HepG2 (cell line): ENCODE results near the gene UQCRC2. TPM values are rescaled to one million over a fixed set of nuclear protein-coding genes. Genes with fewer than 3 reads are reported as not detected.

ENCODE experiments used
- ATM ChIP-seq: fragments of 450-650 bp; IDR thresholded peaks from 2 replicates; pipeline ENCODE4 v1.7.1; 2017; ENCODE audit warnings: mild to moderate bottlenecking, borderline replicate concordance
- CBX2 ChIP-seq, 2 experiments: fragments of 200-600 bp in 1 of 2; sonication (generic); formaldehyde crosslinking in 1 of 2; IDR thresholded peaks; 2 replicates each; pipeline versions ENCODE4 v1.7.0 to v1.8.1; 2018 to 2022; ENCODE audit warnings: low read depth in 2 of 2, low read length in 1 of 2, mild to moderate bottlenecking in 1 of 2, missing genetic modification reagents in 1 of 2
- EHMT2 ChIP-seq: fragments of 200-600 bp; sonication (generic); IDR thresholded peaks from 2 replicates; pipeline ENCODE4 v1.7.0; 2017; ENCODE audit warnings: antibody characterized with exemption, low read depth, low read length, borderline replicate concordance
- ELF4 ChIP-seq: sonication (generic); formaldehyde crosslinking; IDR thresholded peaks from 2 replicates; pipeline ENCODE4 v1.5.0; 2020; ENCODE audit warnings: missing genetic modification reagents, mild to moderate bottlenecking, moderate library complexity, borderline replicate concordance
- GPN1 ChIP-seq: sonication (generic); formaldehyde crosslinking; IDR thresholded peaks from 2 replicates; pipeline ENCODE4 v1.5.1; 2020; ENCODE audit warnings: missing genetic modification reagents, borderline replicate concordance
- HNF4A ChIP-seq: sonication (generic); formaldehyde crosslinking; IDR thresholded peaks from 2 replicates; pipeline ENCODE4 v1.4.0; 2020; ENCODE audit warnings: missing genetic modification reagents
- HOXA9 ChIP-seq: sonication (generic); formaldehyde crosslinking; IDR thresholded peaks from 2 replicates; pipeline ENCODE4 v1.8.1; 2022; ENCODE audit warnings: missing genetic modification reagents, mild to moderate bottlenecking, moderate library complexity, borderline replicate concordance
- MEF2D ChIP-seq: sonication (generic); formaldehyde crosslinking; IDR thresholded peaks from 2 replicates; pipeline ENCODE4 v1.5.1; 2020; ENCODE audit warnings: mild to moderate bottlenecking, missing genetic modification reagents
- NBN ChIP-seq: fragments of 450-650 bp; conservative IDR thresholded peaks from 2 replicates; pipeline ENCODE4 v1.6.1; 2017
- NCOA2 ChIP-seq: sonication (generic); formaldehyde crosslinking; IDR thresholded peaks from 2 replicates; pipeline ENCODE4 v1.8.0; 2022; ENCODE audit warnings: inconsistent platforms
- NR3C1 ChIP-seq: sonication (generic); formaldehyde crosslinking; IDR thresholded peaks from 2 replicates; pipeline ENCODE4 v1.4.0; 2020; ENCODE audit warnings: missing genetic modification reagents
- SIN3B ChIP-seq: fragments of 150-350 bp; IDR thresholded peaks from 2 replicates; pipeline ENCODE4 v1.6.1; 2014; ENCODE audit warnings: low read length
- SP1 ChIP-seq, 2 experiments: fragments of 450-650 bp in 1 of 2; sonication (generic) in 1 of 2; formaldehyde crosslinking in 1 of 2; IDR thresholded peaks; 2 replicates each; pipeline versions ENCODE4 v1.4.0 to v1.6.1; 2016 to 2020; ENCODE audit warnings: missing genetic modification reagents in 1 of 2
- TBX2 ChIP-seq: sonication (generic); formaldehyde crosslinking; IDR thresholded peaks from 2 replicates; pipeline ENCODE4 v1.5.0; 2020; ENCODE audit warnings: missing genetic modification reagents, mild to moderate bottlenecking, borderline replicate concordance
- TCF12 ChIP-seq, 2 experiments: fragments of 450-650 bp in 1 of 2; sonication (generic) in 1 of 2; formaldehyde crosslinking in 1 of 2; IDR thresholded peaks; 2 replicates each; pipeline versions ENCODE4 v1.6.1 to v1.8.0; 2017 to 2022; ENCODE audit warnings: antibody characterized with exemption in 1 of 2, mild to moderate bottlenecking in 1 of 2, missing genetic modification reagents in 1 of 2, moderate library complexity in 1 of 2
- ZMYM2 ChIP-seq: sonication (generic); formaldehyde crosslinking; IDR thresholded peaks from 2 replicates; pipeline ENCODE4 v1.8.0; 2022; ENCODE audit warnings: mild to moderate bottlenecking, missing genetic modification reagents
- ZMYM3 ChIP-seq: sonication (generic); formaldehyde crosslinking; IDR thresholded peaks from 2 replicates; pipeline ENCODE4 v1.5.1; 2020; ENCODE audit warnings: mild to moderate bottlenecking, missing genetic modification reagents
- ZNF44 ChIP-seq: sonication (generic); formaldehyde crosslinking; IDR thresholded peaks from 2 replicates; pipeline ENCODE4 v1.5.1; 2020; ENCODE audit warnings: mild to moderate bottlenecking, missing genetic modification reagents
- ZNF556 ChIP-seq: sonication (generic); formaldehyde crosslinking; IDR thresholded peaks from 2 replicates; pipeline ENCODE4 v1.4.0; 2020; ENCODE audit warnings: mild to moderate bottlenecking, missing genetic modification reagents, borderline replicate concordance
- ZNF713 ChIP-seq: sonication (generic); formaldehyde crosslinking; IDR thresholded peaks from 2 replicates; pipeline ENCODE4 v1.4.0; 2020; ENCODE audit warnings: mild to moderate bottlenecking, missing genetic modification reagents
- ZNF720 ChIP-seq: sonication (generic); formaldehyde crosslinking; IDR thresholded peaks from 2 replicates; pipeline ENCODE4 v1.4.0; 2020; ENCODE audit warnings: missing genetic modification reagents
- ZNF747 ChIP-seq: sonication (generic); formaldehyde crosslinking; IDR thresholded peaks from 2 replicates; pipeline ENCODE4 v1.8.1; 2023; ENCODE audit warnings: missing genetic modification reagents, mild to moderate bottlenecking, borderline replicate concordance
- ZSCAN12 ChIP-seq: sonication (generic); formaldehyde crosslinking; IDR thresholded peaks from 2 replicates; pipeline ENCODE4 v1.9.0; 2021; ENCODE audit warnings: mild to moderate bottlenecking, missing genetic modification reagents
- ZSCAN31 ChIP-seq: sonication (generic); formaldehyde crosslinking; IDR thresholded peaks from 2 replicates; pipeline ENCODE4 v1.5.0; 2020; ENCODE audit warnings: low read depth, mild to moderate bottlenecking, missing genetic modification reagents
- polyA plus RNA-seq, 8 experiments: library from polyadenylated mRNA; depleted of rRNA in 3 of 8; stranded (reverse) in 7 of 8; unstranded in 1 of 8; fragments of >200 nt; fragmentation: Illumina TruSeq in 4 of 8; extraction: Trizol in 4 of 8; gene quantifications; 2 replicates each; pipeline versions ENCODE4 v1.2.1 to v1.2.3, GENCODE V29; 2011 to 2016; ENCODE audit warnings: low read depth in 4 of 8, missing spikeins in 1 of 8, mixed read lengths in 1 of 8; ENCODE audit not compliant: insufficient read depth in 1 of 8
- total RNA-seq, 5 experiments: library from RNA; depleted of rRNA; stranded (reverse); fragments of >200 nt; fragmentation: Illumina TruSeq; extraction: Trizol; gene quantifications; 2 replicates each; pipeline ENCODE4 v1.2.3, GENCODE V29; 2016; ENCODE audit warnings: low read depth in 1 of 5
- TF ChIP-seq, protein P1 (sequence below): sonication (generic); formaldehyde crosslinking; IDR thresholded peaks from 2 replicates; pipeline ENCODE4 v1.5.1; 2020; ENCODE audit warnings: missing genetic modification reagents, mild to moderate bottlenecking, borderline replicate concordance
- TF ChIP-seq, protein P2 (sequence below): sonication (generic); formaldehyde crosslinking; conservative IDR thresholded peaks from 2 replicates; pipeline ENCODE4 v1.4.0; 2020; ENCODE audit warnings: missing genetic modification reagents
- TF ChIP-seq, protein P3 (sequence below): IDR thresholded peaks from 2 replicates; pipeline ENCODE4 v1.6.1; 2016; ENCODE audit warnings: missing compliant biosample characterization, missing genetic modification reagents, borderline replicate concordance

UQCRC2 gene
- total and polyA plus RNA-seq, 2 of the 13 experiments (the other 11 are each of a cell fraction or from before 2014, with no cell fraction given): 442 to 536 TPM

DNA sequence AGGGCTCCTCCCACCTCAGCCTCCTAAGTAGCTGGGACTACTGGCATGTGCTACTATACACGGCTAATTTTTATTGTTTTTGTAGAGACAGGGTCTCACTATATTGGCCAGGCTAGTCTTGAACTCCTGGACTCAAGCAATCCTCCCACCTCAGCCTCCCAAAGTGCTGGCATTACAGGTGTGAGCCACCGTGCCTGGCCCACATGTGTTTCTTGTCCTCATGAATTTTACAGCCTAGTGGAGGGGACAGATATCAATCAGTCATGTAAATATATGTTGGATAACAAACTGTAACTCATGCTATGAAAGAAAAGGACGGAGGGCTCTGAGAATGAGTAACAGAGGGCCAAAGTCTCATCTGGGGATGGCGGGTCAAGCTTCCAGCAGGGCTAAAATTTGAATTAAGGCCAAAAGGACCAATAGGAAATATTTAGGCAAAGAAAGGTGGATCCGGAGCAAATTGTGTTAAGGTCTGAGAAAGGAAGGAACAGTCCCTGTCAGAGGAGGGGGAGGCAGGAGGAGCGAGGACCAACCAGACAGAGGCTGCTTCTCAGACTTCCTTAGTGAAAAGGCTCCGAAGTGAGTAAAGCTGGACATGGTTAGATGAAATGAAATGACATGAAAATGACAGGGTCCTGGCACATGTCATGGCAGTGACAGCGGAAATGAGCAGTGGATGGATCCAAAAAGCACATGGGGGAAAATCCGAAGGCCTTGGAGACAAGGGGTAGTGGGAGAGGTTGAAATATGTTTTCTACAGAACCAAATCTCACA lies 43.9 kb downstream of the UQCRC2 start (continued):
- TF ChIP-seq NBN (no peak), ZSCAN12 (CRISPR knock-in tag) (no peak), SIN3B (no peak), NR3C1 (CRISPR knock-in tag) (no peak), GPN1 (CRISPR knock-in tag) (no peak), ZMYM2 (CRISPR knock-in tag) (peak; percentile 73), ZNF720 (CRISPR knock-in tag) (no peak), TBX2 (CRISPR knock-in tag) (0 out of 2 replicates have a peak, but pooled peaks have one; percentile 53), ZMYM3 (peak; percentile 91), ZNF747 (no peak), SP1 (IDR thresholded peaks at IDR 0.05) (no peak), SP1 (CRISPR knock-in tag; IDR thresholded peaks at IDR 0.05) (peak; percentile 23; the same call in 1 of the 2 replicates), ELF4 (CRISPR knock-in tag) (0 out of 2 replicates have a peak, but pooled peaks have one; percentile 16), EHMT2 (peak; percentile 29; the same call in 1 of the 2 replicates), ATM (peak; percentile 56; the same call in 1 of the 2 replicates), ZNF556 (no peak; the same call in 1 of the 2 replicates), ZNF44 (no peak), NCOA2 (CRISPR knock-in tag) (no peak), MEF2D (CRISPR knock-in tag) (peak; percentile 71; the same call in 1 of the 2 replicates), ZNF713 (CRISPR knock-in tag) (0 out of 2 replicates have a peak, but pooled peaks have one; percentile 15), ZSCAN31 (CRISPR knock-in tag) (no peak; the same call in 1 of the 2 replicates), TCF12 (IDR thresholded peaks at IDR 0.05) (no peak), TCF12 (CRISPR knock-in tag; IDR thresholded peaks at IDR 0.05) (no peak), HNF4A (CRISPR knock-in tag) (peak; percentile 30), HOXA9 (no peak), CBX2 (IDR thresholded peaks at IDR 0.05; ENCODE audit: low read depth, low read length) (no peak), CBX2 (CRISPR knock-in tag; IDR thresholded peaks at IDR 0.05; ENCODE audit: low read depth) (no peak)
- TF ChIP-seq, protein P1, sequence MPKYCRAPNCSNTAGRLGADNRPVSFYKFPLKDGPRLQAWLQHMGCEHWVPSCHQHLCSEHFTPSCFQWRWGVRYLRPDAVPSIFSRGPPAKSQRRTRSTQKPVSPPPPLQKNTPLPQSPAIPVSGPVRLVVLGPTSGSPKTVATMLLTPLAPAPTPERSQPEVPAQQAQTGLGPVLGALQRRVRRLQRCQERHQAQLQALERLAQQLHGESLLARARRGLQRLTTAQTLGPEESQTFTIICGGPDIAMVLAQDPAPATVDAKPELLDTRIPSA (CRISPR knock-in tag): no peak
- TF ChIP-seq, protein P2, sequence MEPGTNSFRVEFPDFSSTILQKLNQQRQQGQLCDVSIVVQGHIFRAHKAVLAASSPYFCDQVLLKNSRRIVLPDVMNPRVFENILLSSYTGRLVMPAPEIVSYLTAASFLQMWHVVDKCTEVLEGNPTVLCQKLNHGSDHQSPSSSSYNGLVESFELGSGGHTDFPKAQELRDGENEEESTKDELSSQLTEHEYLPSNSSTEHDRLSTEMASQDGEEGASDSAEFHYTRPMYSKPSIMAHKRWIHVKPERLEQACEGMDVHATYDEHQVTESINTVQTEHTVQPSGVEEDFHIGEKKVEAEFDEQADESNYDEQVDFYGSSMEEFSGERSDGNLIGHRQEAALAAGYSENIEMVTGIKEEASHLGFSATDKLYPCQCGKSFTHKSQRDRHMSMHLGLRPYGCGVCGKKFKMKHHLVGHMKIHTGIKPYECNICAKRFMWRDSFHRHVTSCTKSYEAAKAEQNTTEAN: no peak
- TF ChIP-seq, protein P3, sequence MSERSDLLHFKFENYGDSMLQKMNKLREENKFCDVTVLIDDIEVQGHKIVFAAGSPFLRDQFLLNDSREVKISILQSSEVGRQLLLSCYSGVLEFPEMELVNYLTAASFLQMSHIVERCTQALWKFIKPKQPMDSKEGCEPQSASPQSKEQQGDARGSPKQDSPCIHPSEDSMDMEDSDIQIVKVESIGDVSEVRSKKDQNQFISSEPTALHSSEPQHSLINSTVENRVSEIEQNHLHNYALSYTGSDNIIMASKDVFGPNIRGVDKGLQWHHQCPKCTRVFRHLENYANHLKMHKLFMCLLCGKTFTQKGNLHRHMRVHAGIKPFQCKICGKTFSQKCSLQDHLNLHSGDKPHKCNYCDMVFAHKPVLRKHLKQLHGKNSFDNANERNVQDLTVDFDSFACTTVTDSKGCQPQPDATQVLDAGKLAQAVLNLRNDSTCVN (CRISPR knock-in tag): no peak
